Limb (tissue), 2 donors: ENCODE data around the gene RHOBTB3.
"Not testable (repeated sequence)": the region's sequence is repeated elsewhere in the genome, so short reads cannot be mapped to it uniquely, and the experiment has no call there.

Experiments
- DNase-seq, 2 donors: peaks; one replicate each; pipeline ENCODE4 v3.0.0-alpha.2; 2016; ENCODE audit errors: extremely low spot score in 2 of 2

The RHOBTB3 gene

DNA sequence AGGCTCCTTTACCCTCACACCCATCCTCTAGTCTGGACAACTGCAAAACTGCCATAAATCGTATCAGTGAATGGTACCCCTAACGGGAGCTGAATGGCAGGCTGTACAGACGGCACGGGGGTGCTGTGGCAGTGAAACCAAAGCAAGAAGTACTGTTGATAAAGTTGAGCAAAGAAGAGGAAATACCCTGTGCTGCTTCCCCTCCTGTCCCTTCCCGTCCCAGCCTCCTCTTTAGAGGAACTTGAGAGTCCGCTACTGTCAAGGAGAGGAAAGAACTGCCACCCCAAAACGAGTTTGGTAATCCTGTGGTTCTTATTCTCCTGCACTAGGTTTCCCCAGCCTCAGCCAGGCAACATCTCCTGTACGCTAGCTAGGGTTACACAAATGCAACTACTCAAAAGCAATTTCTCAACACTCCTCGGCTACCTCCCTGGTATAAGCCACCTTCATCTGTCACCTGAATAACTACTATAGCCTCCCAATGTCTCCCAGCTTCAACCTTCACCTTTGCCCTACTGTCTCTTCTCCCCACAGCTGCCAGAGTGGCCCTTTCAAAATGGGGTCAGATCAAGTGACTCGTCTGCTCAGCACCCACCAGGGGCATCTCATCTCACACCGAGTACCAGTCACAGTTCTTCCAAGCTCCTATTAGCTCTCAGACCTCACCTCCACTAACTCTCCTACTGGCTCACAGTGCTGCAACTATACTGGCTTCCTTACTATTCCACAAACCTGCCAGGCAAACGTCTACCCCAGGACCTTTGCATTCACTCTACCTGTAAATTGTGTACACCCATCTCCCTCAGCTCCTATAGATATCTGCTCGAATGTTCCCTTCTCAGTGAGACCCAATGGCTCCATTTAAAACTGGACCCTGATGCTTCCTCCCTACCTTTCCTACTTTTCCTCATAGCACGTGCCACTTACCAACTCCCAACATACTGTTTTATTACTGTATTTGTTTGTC is 87.3 kb downstream of the RHOBTB3 start:
- no peak for DNase-seq

DNA sequence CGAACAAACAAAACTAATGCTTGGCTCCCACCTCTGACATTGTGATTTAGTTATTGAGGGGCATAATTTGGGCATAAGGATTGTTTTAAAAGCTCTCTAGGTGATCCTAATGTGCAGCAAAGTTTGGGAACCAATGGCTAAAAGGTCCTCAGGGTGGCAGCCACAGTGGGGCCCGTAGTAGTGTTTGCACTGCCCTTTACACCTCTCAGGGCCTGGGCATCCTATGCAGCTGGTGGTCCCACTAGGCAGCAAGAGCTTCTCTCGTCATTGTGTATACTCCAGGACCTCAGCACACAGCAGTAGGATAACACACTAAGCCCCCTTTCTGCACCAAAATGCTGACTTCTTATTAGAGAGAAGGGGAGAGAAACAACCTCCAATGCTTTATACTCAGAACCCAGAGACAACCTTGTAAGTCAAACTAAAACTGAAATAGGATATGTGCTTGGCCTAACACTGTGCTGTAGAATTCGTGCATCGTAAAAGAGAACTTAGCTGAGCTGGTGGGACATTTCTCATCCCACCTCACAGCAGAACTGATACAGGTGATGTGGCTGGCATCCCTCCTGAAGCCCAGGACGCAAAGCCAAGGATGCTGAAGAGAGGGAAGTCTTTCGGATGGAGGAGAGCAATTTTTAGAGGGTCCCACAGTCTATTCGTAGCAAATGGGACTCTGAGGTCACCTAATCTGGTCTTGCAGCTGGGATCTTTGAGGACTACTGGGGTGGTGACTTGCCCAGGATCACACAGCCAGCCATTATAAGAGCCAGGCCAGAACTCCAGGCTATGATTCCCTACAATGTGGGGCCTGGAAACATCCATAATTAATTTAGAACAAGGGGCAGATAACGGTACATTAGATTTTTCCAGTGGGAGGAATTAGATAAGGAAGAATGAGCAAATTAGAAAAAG is 90.2 kb downstream of the RHOBTB3 start:
- DNase-seq, result no peak

GRCh38 chr5:95822043-95822541 is 91.0 kb downstream of the RHOBTB3 start:
- peak; percentile 45 to 76 for DNase-seq

DNA sequence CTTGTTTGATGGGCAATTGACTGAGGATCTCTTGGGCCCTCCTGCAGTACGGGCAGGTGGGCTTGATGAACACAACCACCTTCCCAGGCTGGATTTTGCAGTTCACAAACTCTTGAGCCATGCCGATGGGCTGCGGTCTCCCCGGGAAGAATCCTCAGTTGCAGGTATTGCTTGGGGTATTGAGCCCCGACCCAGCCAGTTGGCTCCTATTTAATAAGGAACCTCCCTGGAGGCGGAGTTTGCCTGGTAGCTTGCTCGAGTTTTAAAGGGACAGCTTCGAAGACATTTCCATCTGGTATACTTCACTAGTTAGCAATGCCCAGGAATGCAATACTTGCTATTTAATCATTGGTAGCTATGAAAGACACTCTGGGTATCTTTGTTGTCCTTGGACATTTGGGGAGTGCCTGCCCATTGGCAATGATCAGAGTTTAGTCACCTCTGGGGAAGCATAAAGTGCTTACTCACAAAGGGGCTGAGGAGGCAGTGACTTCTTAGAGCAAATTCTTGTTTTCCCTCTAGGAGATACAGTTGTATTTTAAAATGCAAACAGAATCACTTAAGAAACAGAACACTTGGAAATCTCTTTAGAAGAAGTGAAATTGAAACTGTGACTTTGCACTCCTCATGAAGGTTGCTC is 91.5 kb downstream of the RHOBTB3 start, which contains the start of gene GLRX:
TSS of gene GLRX (minus strand) at position 185 of the 640 bp plus-strand sequence. CDS start at position 121, 64 bp downstream.
- peak; percentile 71 to 72 for DNase-seq

GRCh38 chr5:95823218-95823737 is 92.1 kb downstream of the RHOBTB3 start:
- no peak for DNase-seq

DNA sequence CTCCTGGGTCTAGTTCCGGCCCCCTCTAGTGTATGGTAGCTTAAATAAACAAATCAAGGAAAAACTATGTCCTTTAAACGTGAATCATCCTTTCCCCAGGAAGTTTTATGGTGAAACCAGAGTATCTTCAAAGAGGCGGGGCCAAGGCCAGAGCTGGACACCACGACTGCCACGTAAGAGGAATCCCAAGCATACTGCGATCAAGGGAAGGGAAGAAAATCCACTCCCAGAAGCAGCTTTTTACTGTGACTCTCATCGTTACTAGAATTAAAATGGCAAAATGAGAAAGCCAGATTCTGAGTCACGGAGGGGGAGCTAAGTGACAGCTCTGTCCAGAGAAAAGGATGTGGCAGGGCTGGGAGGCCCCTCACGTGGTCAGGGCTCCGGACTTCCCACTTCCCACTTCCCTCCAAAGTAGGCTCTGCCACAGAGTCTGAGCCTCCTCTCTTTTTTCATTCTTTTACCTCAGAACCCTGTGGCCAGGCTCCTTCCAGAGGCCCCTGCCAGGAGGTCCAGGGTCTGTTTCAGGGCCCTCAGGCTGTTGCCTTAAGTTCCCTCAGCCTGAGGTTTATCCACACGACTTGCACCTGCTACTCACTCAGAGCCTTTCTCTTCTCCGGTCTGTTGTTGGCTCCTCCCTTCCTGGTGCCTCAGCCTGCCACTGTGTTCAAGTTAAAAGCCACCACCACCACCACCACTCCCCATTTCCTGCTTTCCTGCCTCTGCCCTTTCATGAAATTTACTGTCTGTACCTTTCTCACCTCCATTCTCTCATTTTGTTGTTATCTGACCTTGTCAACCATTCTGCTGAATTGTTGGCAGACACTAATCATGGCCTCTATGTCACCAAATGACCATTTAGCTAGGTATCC is 92.8 kb downstream of the RHOBTB3 start:
- peak in 1 of 2 donors; percentile 18 for DNase-seq

DNA sequence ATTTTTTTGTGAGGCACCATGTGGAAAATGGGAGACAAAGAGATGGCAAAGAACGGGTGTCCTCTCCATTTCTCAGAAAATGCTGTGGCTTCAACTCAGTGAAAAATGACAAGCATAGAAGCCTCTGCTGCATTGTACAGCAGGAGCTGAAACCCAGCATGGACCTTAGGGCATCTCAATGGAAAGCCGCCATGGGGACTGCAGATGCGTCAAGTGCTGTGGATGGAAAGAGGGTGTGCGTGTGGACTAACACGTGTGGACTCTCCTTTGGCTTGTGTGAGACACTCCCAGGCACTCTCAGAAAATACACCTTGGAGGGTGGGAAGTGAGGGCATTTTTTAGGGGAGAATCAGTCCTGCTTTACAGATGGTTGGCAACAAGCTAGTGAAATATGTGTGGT is 93.6 kb downstream of the RHOBTB3 start:
- no peak for DNase-seq

- DNase-seq, result no peak
Measured at GRCh38 chr5:95825495-95825894, 94.4 kb downstream of the RHOBTB3 start.

- DNase-seq, result no peak
Measured at GRCh38 chr5:95826949-95827891, 96.1 kb downstream of the RHOBTB3 start.

- no peak for DNase-seq
Measured at GRCh38 chr5:95827892-95828246, 96.7 kb downstream of the RHOBTB3 start.

GRCh38 chr5:95830226-95830625 is 99.1 kb downstream of the RHOBTB3 start:
- DNase-seq, result no peak

- no peak for DNase-seq
Measured at GRCh38 chr5:95832664-95833063, 101.5 kb downstream of the RHOBTB3 start.

DNA sequence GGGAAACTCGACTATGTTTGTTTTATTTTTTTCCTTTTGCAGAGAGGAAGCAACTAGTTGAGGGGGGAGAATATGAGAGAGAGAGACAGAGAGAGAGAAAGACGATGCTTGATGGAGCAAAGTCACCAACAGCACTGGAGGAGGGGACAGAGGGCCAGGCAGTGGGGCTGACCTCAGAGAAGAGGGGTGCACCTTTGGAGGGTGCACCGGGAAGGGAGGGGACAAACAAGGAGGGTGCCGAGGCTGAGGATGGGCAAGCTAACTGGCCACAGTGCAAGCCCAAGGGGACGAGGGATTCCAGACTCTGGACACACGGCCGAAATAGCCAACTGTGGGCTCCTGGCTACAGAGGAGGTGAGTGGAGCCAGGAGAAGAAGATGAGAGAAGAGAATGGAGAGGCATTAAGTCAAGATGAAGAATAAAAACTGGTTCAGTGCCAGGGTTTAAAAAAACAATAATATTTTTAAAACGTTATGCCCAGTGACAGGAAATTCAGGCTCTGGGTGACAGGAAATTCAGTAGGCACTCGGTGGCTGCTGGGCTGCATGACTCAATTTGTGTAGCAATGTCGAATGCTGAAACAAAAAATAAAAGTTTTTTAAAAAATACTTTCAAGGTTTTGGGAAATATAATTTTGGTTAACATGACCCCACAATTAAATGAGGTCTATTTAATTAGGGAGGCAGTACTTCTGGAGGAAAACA is 104.7 kb downstream of the RHOBTB3 start:
- DNase-seq, result no peak

- no peak for DNase-seq
Measured at GRCh38 chr5:95836544-95836943, 105.4 kb downstream of the RHOBTB3 start.

- not testable (repeated sequence) for DNase-seq
Measured at GRCh38 chr5:95836971-95837370, 105.8 kb downstream of the RHOBTB3 start.

GRCh38 chr5:95837492-95837891 is 106.4 kb downstream of the RHOBTB3 start:
- no peak for DNase-seq

GRCh38 chr5:95838001-95838520 is 106.9 kb downstream of the RHOBTB3 start:
- no peak for DNase-seq

DNA sequence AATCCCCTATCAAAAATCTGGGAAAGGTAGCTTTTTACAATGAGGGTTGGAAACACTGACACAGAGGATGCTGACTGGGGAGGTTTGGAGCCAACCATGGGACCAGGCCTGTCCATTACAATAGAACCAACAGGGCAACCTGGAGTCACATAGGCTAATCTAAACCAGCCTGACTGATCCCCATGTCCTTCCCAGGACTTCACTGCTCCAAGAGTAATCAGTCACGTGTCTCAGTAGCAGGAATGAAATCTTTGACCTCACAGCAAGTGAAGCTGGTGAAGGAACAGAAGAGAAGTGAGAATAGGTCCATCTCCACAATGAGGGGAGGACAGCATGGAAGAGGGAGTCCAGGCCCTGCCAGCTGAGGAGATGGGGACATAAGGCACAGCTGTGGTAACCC is 107.4 kb downstream of the RHOBTB3 start:
- DNase-seq, result no peak
